H9 (cell line): ENCODE results near the gene KLHL3. TPM values are rescaled to one million over a fixed set of nuclear protein-coding genes. Genes with fewer than 3 reads are reported as not detected.

Experiments
- DNase-seq: peaks from one replicate; pipeline ENCODE4 v3.0.0-alpha.2; 2017
- H2AFZ ChIP-seq: one replicate; pipeline ENCODE4 v1.6.1; 2013; ENCODE audit warnings: mild to moderate bottlenecking, low read length, control low read depth, moderate library complexity
- H2AK5ac ChIP-seq: 2 replicates; pipeline ENCODE4 v1.6.1; 2013; ENCODE audit warnings: low read length, control low read depth, mixed read lengths; ENCODE audit not compliant: insufficient read length
- H2BK120ac ChIP-seq: one replicate; pipeline ENCODE4 v1.6.1; 2013; ENCODE audit warnings: low read depth, mild to moderate bottlenecking, low read length, control low read depth, inconsistent platforms; ENCODE audit not compliant: poor library complexity, severe bottlenecking
- H2BK12ac ChIP-seq: 2 replicates; pipeline ENCODE4 v1.6.1; 2013; ENCODE audit warnings: low read length, control low read depth, mixed read lengths, low read depth; ENCODE audit not compliant: insufficient read length
- H2BK15ac ChIP-seq: 2 replicates; pipeline ENCODE4 v1.6.1; 2013; ENCODE audit warnings: low read depth, low read length, control low read depth
- H2BK20ac ChIP-seq: one replicate; pipeline ENCODE4 v1.6.1; 2013; ENCODE audit warnings: low read depth, mild to moderate bottlenecking, low read length, control low read depth, inconsistent platforms; ENCODE audit not compliant: poor library complexity, severe bottlenecking
- H2BK5ac ChIP-seq: 2 replicates; pipeline ENCODE4 v1.6.1; 2013; ENCODE audit warnings: low read length, control low read depth, mixed read lengths; ENCODE audit not compliant: insufficient read length
- H3K14ac ChIP-seq: 2 replicates; pipeline ENCODE4 v1.6.1; 2013; ENCODE audit warnings: low read length, control low read depth; ENCODE audit not compliant: insufficient read depth
- H3K18ac ChIP-seq: 2 replicates; pipeline ENCODE4 v1.6.1; 2013; ENCODE audit warnings: low read depth, mild to moderate bottlenecking, mixed read lengths, low read length, control low read depth; ENCODE audit not compliant: insufficient read length
- H3K23ac ChIP-seq: 2 replicates; pipeline ENCODE4 v1.6.1; 2013; ENCODE audit warnings: low read length, control low read depth, mixed read lengths, low read depth; ENCODE audit not compliant: insufficient read length
- H3K23me2 ChIP-seq: 2 replicates; pipeline ENCODE4 v1.6.1; 2013; ENCODE audit warnings: low read depth, mild to moderate bottlenecking, mixed read lengths, low read length, control low read depth; ENCODE audit not compliant: insufficient read length, poor library complexity, severe bottlenecking
- H3K27ac ChIP-seq: 2 replicates; pipeline ENCODE4 v1.5.1; 2013; ENCODE audit warnings: low read length, control low read depth, mixed read lengths, low read depth; ENCODE audit not compliant: insufficient read length
- H3K27me3 ChIP-seq: 2 replicates; pipeline ENCODE4 v1.6.1; 2013; ENCODE audit warnings: low read length, control low read depth, inconsistent platforms; ENCODE audit not compliant: insufficient read depth
- H3K4ac ChIP-seq: 2 replicates; pipeline ENCODE4 v1.6.1; 2013; ENCODE audit warnings: low read depth, mild to moderate bottlenecking, control low read depth, inconsistent platforms, low read length, moderate library complexity
- H3K4me1 ChIP-seq: 2 replicates; pipeline ENCODE4 v1.6.1; 2013; ENCODE audit warnings: low read length, control low read depth, inconsistent platforms; ENCODE audit not compliant: insufficient read depth
- H3K4me2 ChIP-seq: 2 replicates; pipeline ENCODE4 v1.6.1; 2013; ENCODE audit warnings: low read length, control low read depth, mixed read lengths; ENCODE audit not compliant: insufficient read length, insufficient read depth
- H3K56ac ChIP-seq: 2 replicates; pipeline ENCODE4 v1.6.1; 2013; ENCODE audit warnings: low read depth, mild to moderate bottlenecking, mixed read lengths, low read length, control low read depth; ENCODE audit not compliant: insufficient read length
- H3K79me1 ChIP-seq: 2 replicates; pipeline ENCODE4 v1.6.1; 2013; ENCODE audit warnings: low read depth, mild to moderate bottlenecking, moderate library complexity, low read length, control low read depth, inconsistent platforms; ENCODE audit not compliant: insufficient read depth, poor library complexity, severe bottlenecking
- H3K79me2 ChIP-seq: 2 replicates; pipeline ENCODE4 v1.6.1; 2013; ENCODE audit warnings: low read length, control low read depth, inconsistent platforms; ENCODE audit not compliant: insufficient read depth
- H3K9ac ChIP-seq: 2 replicates; pipeline ENCODE4 v1.6.1; 2013; ENCODE audit warnings: low read length, control low read depth, mixed read lengths; ENCODE audit not compliant: insufficient read length; ENCODE audit errors: extremely low read depth
- H3K9me3 ChIP-seq: one replicate; pipeline ENCODE4 v1.6.1; 2013; ENCODE audit warnings: low read depth, low read length, inconsistent platforms; ENCODE audit not compliant: control insufficient read depth
- H3T11ph ChIP-seq: one replicate; pipeline ENCODE4 v1.6.1; 2013; ENCODE audit warnings: mild to moderate bottlenecking, low read length, control low read depth, inconsistent platforms
- H4K20me1 ChIP-seq: one replicate; pipeline ENCODE4 v1.6.1; 2013; ENCODE audit not compliant: control insufficient read depth, insufficient read length, insufficient read depth
- H4K5ac ChIP-seq: 2 replicates; pipeline ENCODE4 v1.6.1; 2013; ENCODE audit warnings: low read depth, mild to moderate bottlenecking, mixed read lengths, low read length, control low read depth; ENCODE audit not compliant: insufficient read length
- H4K8ac ChIP-seq: replicated peaks from 2 replicates; pipeline ENCODE4 v1.6.1; 2013; ENCODE audit warnings: low read length, control low read depth, mixed read lengths, low read depth; ENCODE audit not compliant: insufficient read length
- H4K91ac ChIP-seq: 2 replicates; pipeline ENCODE4 v1.6.1; 2013; ENCODE audit warnings: low read depth, mild to moderate bottlenecking, moderate library complexity, mixed read lengths, low read length, control low read depth; ENCODE audit not compliant: insufficient read length
- H3K27ac Mint-ChIP-seq, 3 experiments: 2 replicates in 2 of 3; 3 replicates in 1 of 3; pipeline ENCODE4 v1.8.0; 2020 to 2021; ENCODE audit warnings: mixed read lengths in 3 of 3, mild to moderate bottlenecking in 1 of 3, moderate library complexity in 1 of 3
- H3K27me3 Mint-ChIP-seq: 2 replicates; pipeline ENCODE4 v1.8.0; 2021; ENCODE audit warnings: low read depth, mild to moderate bottlenecking, moderate library complexity, mixed read lengths
- H3K36me3 Mint-ChIP-seq, 3 experiments: 2 replicates in 2 of 3; 3 replicates in 1 of 3; pipeline ENCODE4 v1.8.0; 2020 to 2021; ENCODE audit warnings: low read depth in 3 of 3, mixed read lengths in 3 of 3; ENCODE audit not compliant: insufficient read depth in 1 of 3
- H3K4me1 Mint-ChIP-seq, 2 experiments: 2 replicates each; pipeline ENCODE4 v1.8.0; 2020; ENCODE audit warnings: mixed read lengths in 2 of 2
- H3K4me3 Mint-ChIP-seq, 2 experiments: 2 replicates in 1 of 2; 3 replicates in 1 of 2; pipeline ENCODE4 v1.8.0; 2020 to 2021; ENCODE audit warnings: mild to moderate bottlenecking in 2 of 2, mixed read lengths in 2 of 2, moderate library complexity in 1 of 2
- H3K9me3 Mint-ChIP-seq, 2 experiments: 2 replicates in 1 of 2; 3 replicates in 1 of 2; pipeline ENCODE4 v1.8.0; 2020; ENCODE audit warnings: mild to moderate bottlenecking in 2 of 2, mixed read lengths in 2 of 2, moderate library complexity in 1 of 2
- WGBS: extraction: QIAGEN DNeasy Blood & Tissue Kit; methylation state at CpG from one replicate; pipeline ENCODE4 v1.1.7; 2013; ENCODE audit warnings: missing lambda C conversion rate, low lambda C conversion rate, mixed read lengths; ENCODE audit not compliant: insufficient read length; ENCODE audit errors: extremely low coverage; 5-methylcytosine and 5-hydroxymethylcytosine counted together
- total RNA-seq: library from RNA; stranded (reverse); gene quantifications from 2 replicates; pipeline ENCODE4 v1.2.1, GENCODE V29; 2021
- TF ChIP-seq, protein P1 (sequence below): fragments of 200-600 bp; sonication (generic); conservative IDR thresholded peaks from 3 replicates; pipeline ENCODE4 v1.8.0; 2021; ENCODE audit warnings: antibody characterized with exemption, mild to moderate bottlenecking

Gene KLHL3
- total RNA-seq, 1 experiment from 2014 or later = 12.8 TPM

DNA sequence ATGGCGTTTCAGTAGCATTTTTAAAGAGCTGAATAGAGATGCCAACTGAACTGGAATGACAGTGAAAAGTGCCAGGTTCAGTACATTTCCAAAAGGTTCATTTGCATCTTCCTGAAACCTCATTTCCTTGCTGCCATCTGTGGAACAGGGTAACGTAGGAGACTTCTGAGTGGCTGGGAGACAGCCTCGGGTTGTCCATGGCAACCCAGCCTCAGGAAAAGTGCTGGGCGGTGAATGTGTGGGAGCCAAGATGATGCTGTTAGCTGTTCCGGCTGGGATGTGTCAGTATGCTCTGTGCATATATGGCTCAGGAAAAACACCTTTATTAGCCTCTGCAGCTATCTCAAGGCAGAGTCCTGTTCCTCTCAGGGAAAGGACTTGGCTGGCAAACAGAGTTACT, 87.5 kb downstream of the KLHL3 start:
- Histone ChIP-seq H3K27ac (no peak overlapping the region), H3K79me2 (no peaks in the 10 kb centered on the region), H3K56ac (no peak overlapping the region), H3K4me2 (no peak overlapping the region), H2BK12ac (no peak overlapping the region), H2BK120ac (no peak overlapping the region), H3K4ac (no peak overlapping the region), H3K4me1 (no peaks in the 10 kb centered on the region), H4K8ac (no peak overlapping the region), H4K5ac (no peak overlapping the region), H3K27me3 (no peaks in the 10 kb centered on the region), H3T11ph (no peak overlapping the region), H2AFZ (no peak overlapping the region), H2BK20ac (no peak overlapping the region), H2AK5ac (no peak overlapping the region), H3K18ac (no peak overlapping the region), H4K91ac (no peak overlapping the region), H4K20me1 (no peaks in the 10 kb centered on the region), H2BK5ac (no peak overlapping the region), H3K23me2 (no peaks in the 10 kb centered on the region), H3K23ac (no peak overlapping the region), H3K79me1 (no peaks in the 10 kb centered on the region), H2BK15ac (no peak overlapping the region), H3K14ac (no peak overlapping the region), H3K9ac (no peak overlapping the region), H3K9me3 (no peaks in the 10 kb centered on the region)
- DNase-seq = no peak
- peaks cover 3 to 8% of the 10 kb centered on the region in 2 experiments; a peak in 2 of 5 replicates for H3K9me3 Mint-ChIP-seq
- no peak overlapping the region for H3K4me3 Mint-ChIP-seq
- WGBS = no CpG with 5 or more reads among the region's 5 CpGs
- TF ChIP-seq, protein P1, sequence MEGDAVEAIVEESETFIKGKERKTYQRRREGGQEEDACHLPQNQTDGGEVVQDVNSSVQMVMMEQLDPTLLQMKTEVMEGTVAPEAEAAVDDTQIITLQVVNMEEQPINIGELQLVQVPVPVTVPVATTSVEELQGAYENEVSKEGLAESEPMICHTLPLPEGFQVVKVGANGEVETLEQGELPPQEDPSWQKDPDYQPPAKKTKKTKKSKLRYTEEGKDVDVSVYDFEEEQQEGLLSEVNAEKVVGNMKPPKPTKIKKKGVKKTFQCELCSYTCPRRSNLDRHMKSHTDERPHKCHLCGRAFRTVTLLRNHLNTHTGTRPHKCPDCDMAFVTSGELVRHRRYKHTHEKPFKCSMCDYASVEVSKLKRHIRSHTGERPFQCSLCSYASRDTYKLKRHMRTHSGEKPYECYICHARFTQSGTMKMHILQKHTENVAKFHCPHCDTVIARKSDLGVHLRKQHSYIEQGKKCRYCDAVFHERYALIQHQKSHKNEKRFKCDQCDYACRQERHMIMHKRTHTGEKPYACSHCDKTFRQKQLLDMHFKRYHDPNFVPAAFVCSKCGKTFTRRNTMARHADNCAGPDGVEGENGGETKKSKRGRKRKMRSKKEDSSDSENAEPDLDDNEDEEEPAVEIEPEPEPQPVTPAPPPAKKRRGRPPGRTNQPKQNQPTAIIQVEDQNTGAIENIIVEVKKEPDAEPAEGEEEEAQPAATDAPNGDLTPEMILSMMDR = no peak
- H3K36me3 Mint-ChIP-seq = peaks cover 4 to 21% (median 6%) of the 10 kb centered on the region in 3 experiments; a peak in 5 of 7 replicates
- H3K4me1 Mint-ChIP-seq = no peaks in the 10 kb centered on the region
- H3K27me3 Mint-ChIP-seq = no peaks in the 10 kb centered on the region
- no peak overlapping the region for H3K27ac Mint-ChIP-seq
